HG03103 (cell line): Measurements from ENCODE around the gene CRAT.

Experiments used
- ATAC-seq: cut with Tn5 transposase; IDR thresholded peaks from one replicate; pipeline ENCODE4 v1.9.1; 2021; ENCODE audit warnings: low read depth; ENCODE audit not compliant: unreplicated experiment

Gene CRAT

GRCh38 chr9:129069862-129070641 lies 40.5 kb downstream of the CRAT start:
- ATAC-seq = no peak

DNA sequence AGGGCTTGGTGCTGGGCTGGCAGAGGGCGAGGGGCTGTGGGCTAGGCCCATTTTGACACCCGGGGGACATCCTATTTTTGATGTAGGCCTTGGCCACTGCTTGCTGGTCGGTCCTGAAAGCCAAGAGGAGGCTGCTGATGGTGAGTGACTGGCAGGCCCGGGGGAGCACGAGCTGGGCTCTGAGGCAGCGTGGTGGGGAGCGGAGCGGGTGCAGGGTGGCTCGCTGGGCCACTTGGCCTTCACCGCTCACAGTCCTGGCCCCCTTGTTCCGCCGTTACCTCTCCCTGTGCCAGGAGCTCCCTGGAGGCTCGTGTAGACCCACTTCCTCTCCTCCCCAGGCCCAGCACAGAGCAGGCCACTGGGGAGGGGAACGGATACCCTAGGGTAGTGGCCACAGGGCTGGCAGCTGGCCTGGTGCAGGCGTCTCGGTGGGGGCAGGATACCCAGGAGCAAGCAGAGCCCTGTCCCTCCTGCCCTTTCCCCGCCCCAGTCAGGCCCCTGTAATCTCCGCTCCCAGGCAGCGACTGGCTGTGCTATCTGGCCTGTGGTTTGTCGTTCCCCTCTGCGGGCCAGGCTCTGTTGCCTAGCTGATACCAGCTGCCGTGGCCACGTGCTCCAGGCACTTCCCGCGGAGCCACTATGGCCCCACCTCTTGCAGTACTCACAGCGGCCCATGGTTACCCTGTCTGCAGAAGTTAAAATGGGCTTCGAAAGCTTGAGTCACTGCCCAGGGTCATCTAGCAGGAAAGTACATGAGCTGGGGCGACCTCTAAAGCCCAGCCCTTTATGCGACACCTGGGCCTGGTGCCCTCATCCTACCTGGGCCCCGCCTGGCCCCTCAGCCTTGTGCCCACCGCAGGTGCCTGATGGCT lies 41.4 kb downstream of the CRAT start:
- no peak for ATAC-seq

DNA sequence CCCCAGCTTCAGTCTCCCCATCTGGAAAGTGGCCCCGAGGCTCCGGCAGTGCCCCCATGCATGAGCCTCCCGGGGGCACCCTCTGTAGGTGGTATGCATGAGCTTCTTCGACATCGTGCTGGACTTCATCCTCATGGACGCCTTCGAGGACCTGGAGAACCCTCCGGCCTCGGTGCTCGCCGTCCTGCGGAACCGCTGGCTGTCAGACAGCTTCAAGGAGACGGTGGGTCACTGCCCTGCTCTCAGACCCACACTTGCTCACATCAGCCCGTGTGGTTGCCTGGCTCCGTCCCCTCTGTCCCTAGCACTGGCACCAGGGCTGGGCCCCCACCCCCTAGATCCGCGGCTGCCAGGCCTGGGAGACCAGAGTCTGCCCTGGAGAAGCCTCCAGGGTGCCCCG lies 42.5 kb downstream of the CRAT start:
- no peak for ATAC-seq

- ATAC-seq = no peak
Measured at GRCh38 chr9:129064499-129064908, 46.1 kb downstream of the CRAT start.

DNA sequence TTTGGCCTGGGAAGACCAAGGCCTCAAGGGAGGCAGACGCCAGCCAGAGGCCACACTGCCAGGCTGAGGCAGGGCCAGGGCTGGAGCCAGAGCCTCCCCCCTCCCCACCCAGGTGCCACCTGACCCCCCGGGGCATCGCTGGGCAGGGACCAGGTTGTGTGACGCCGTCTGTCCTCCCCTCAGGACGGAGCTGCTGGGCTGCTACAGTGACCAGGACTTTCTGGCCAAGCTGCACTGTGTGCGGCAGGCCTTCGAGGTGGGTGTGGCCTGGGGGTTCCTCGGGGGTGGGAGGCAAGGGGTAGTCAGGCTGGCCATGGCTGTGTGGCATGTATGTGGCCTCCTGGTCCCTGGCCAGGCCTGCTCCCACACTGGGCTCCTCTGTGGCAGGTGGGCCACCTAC lies 47.5 kb downstream of the CRAT start:
- ATAC-seq = no peak

GRCh38 chr9:129060991-129061390 lies 49.6 kb downstream of the CRAT start:
- ATAC-seq = no peak

DNA sequence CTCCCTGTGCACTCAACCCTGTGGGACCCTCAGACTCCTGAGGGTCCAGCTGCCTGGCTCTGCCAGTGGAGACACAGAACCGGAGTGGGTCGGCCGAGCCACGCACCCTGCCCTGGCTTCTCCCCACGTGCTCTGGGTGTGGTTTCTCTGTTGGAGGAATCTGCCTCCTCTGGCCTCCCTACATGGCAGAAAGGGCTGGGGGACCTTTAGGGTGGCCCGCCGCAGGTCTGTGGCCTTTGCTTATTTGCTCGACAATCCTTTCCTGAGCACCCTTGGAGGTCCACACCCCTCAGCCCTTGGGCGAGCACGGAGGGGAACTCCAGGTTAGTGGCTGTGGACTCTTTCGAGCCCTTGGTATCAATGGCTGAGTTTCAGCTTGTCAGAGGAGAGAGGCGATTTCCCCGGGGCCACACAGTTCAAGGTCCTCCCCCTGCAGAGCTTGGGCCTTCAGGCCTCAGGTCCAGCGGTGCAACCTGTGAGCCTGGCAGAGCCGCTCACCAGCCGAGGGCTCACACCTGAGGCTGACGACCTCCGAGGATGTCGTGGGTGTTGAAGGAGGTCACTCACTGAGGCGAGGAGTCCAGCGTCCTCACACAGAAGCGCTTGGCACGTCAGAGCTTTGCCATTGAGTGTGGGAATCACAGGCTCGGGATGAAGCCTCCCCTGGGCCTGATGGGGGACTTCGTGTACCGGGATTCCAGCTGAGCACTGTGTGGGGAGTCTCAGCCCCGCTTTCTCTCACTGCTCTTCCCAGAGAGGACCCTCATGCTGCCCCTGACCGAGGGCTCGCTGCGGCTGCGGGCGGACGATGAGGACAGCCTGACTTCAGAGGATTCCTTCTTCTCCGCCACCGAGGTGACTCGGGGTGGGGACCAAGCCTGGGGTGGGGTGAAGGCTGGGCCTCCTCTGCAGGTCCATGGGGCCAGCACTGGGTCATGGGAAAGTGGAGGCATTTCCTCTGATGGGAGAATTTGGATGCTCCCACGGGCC lies 50.5 kb downstream of the CRAT start:
- ATAC-seq = no peak

DNA sequence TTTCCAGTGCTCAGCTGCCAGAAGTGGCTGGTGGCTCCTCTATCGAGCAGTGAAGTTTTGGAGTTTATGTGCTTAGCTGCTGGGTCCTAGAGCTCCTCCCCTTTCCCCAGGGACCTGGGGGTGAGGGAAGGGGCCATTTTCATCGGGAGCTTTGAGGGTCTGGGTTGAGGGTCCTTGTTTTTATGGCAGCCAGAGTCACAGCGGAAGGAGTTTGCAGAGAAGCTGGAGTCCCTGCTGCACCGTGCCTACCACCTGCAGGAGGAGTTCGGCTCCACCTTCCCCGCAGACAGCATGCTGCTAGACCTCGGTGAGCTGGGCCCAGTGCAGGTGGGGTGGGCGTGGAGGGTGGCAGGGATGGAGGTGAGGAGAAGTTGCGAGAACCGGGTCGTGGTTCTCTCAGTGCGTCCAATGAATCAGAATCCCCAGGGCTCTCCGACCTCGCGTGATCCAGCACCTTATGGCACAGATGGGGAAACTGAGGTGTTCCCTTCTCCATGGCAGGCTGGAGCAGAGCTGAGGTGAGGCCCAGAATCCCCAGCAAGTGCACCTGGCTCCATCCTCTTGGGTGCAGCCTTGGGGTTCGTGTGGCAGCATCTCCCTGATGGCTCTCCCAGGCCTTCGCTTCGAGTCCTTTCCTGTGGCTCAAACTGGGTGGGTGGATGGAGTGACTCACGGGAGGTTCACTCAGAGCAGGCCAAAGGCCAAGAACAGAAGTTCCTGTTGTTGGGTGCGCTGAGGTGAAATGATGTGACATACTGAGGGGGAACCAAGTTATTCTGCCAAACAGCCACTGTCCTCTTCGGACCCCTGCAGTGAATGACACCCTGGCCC lies 51.4 kb downstream of the CRAT start:
- no peak for ATAC-seq

- ATAC-seq = no peak
Measured at GRCh38 chr9:129054163-129054851, 56.3 kb downstream of the CRAT start.

- no peak for ATAC-seq
Measured at GRCh38 chr9:129053020-129053419, 57.6 kb downstream of the CRAT start.

DNA sequence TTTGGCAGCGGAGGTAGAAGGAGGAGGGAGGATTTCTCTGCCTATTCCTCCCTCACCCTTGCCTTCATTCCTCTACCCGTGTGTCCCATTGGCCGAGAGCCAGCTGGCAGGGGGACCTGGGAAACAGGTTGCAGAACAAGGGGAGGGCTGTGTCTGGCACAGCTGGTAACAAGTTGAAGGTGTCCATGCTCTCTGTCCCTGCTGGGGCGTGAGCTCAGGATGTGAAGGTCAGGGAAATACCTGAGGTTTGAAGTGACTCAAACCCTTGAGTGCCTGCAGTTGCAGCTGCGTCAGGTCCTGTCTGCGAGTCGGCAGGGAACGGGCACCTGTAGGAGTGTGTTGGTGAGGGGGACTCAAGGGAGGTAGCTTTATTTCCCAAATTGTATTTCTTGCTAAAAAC lies 58.0 kb downstream of the CRAT start:
- no peak for ATAC-seq
